ENCODE data around the gene CNP. TPM values are rescaled to one million over a fixed set of nuclear protein-coding genes. Genes with fewer than 3 reads are reported as not detected.

The CNP gene
- total RNA-seq, 1 experiment from 2014 or later, result 75.1 TPM

DNA sequence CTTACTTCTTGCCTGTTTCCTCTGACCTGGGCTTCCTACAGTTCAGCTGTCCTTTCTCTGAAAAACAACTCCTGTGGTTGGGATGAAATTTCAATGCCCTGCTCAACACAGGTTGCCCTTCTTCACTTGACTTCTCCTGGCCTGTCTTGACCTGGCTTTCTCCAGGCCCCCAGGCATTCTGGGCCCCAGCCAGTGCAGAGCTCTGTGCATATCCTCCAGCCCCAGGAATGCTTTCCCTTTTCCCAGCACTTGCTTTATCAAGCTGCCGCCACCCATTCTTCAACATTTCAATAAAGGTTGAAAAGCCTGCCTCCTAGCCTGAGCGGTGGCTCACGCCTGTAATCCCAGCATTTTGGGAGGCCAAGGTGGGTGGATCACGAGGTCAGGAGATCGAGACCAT, 25.4 kb upstream of the CNP start:
- DNase-seq (ENCODE audit: low read depth), result no peak

DNA sequence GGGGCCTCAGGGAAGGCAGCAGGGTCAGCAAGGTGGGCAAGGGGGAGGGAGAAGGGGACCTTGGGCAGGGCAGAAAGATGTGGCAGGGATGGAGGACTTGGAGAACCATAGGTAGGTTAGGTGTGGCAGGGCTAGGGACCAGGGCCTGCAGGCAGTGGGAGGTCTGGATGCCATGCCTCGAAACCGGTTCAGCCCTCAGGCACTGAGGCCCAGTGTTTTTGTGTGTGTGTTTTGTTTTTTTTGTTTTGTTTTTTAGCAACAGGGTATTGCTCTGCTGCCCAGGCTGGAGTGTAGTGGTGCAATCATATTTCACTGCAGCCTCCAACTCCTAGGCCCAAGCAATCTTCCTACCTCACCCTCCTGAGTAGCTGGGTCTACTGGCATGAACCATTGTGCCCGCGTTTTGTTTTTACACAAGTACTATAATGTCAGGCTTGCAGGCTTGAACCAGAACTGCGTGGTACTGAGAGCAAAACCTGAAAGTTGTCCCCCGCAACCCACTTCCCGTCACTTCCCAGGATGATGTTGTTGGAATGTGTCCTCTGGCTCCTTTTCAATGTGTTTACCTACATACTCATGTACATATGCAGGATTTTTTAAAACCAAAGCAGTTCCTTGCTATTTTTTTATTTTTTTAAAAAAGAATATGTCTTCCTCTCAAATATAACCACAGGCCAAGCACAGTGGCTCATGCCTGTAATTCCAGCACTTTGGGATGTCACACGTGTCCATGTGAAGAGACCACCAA, 23.8 kb upstream of the CNP start:
- DNase-seq (ENCODE audit: low read depth), result no peak

DNA sequence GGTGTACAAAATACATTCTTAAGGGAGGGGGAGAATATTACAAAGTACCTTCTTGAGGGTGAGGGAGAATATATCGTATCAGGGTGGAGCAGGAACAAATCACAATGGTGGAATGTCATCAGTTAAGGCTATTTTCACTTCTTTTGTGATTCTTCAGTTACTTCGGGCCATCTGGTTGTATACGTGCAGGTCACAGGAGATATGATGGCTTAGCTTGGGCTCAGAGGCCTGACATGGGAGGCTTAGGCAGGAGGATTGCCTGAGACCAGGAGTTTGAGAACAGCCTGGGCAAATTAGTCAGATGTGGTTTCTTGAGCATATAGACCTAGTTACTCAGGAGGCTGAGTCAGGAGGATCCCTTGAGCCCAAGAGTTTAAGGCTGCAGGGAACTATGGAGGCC, 23.1 kb upstream of the CNP start:
- DNase-seq (ENCODE audit: low read depth), result no peak

DNA sequence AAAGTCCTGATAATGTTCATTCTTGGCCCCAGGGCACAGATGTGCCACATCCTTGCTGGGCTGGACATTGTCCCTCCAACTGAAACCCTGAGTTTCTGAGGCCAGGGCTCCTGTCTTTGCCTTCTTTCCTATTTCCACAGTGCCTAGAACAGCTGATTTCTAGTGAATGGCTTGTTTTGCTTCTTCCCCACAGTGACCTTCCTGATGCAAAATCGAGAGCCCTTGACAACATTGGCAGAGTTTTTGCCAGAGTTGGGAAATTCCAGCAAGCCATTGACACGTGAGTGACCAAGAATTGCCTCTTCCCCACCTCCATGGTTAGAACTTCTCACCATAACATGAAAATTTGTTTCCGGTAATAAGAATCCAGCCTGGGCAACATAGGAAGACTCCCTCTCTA, 21.7 kb upstream of the CNP start:
- no peak for DNase-seq (ENCODE audit: low read depth)

DNA sequence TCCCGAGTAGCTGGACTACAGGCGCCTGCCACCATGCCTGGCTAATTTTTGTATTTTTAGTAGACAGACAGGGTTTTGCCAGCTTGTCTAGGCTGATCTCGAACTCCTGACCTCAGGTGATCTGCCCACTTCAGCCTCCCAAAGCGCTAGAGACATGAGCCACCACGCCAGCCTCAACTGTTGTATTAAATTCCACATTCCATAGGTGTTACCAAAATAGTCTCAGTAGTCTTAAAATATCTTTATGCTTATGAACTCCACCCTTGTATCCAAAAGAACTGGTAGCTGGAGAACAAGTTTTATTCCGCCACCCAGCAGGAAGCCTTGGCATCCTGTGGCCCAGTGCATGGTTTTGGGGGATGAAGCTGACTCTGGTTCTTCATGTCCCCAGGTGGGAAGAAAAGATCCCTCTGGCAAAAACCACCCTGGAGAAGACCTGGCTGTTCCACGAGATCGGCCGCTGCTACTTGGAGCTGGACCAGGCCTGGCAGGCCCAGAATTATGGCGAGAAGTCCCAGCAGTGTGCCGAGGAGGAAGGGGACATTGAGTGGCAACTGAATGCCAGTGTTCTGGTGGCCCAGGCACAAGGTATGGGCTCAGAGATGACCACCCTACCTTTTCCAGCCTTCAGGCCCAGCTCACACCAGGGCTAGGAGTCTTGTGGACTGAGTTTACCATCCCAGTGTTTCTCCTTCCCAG, 17.7 kb upstream of the CNP start:
- no peak for DNase-seq (ENCODE audit: low read depth)

DNA sequence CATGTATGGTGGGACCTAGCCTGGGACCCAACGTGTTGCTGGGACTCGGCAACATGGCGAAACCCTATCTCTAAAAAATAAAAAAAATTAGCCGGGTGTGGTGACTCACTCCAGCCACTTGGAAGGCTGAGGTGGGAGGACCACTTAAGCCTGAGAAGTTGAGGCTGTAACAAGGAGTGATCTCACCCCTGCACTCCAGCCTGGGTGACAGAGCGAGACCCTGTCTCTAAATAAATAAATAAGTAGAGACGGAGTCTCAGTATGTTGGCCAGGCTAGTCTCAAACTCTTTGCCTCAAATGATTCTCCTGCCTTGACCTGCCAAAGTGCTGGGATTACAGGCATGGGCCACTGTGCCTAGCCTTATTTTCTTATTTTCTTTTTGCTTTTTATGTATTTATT, 10.1 kb upstream of the CNP start:
- no peak for DNase-seq (ENCODE audit: low read depth)

DNA sequence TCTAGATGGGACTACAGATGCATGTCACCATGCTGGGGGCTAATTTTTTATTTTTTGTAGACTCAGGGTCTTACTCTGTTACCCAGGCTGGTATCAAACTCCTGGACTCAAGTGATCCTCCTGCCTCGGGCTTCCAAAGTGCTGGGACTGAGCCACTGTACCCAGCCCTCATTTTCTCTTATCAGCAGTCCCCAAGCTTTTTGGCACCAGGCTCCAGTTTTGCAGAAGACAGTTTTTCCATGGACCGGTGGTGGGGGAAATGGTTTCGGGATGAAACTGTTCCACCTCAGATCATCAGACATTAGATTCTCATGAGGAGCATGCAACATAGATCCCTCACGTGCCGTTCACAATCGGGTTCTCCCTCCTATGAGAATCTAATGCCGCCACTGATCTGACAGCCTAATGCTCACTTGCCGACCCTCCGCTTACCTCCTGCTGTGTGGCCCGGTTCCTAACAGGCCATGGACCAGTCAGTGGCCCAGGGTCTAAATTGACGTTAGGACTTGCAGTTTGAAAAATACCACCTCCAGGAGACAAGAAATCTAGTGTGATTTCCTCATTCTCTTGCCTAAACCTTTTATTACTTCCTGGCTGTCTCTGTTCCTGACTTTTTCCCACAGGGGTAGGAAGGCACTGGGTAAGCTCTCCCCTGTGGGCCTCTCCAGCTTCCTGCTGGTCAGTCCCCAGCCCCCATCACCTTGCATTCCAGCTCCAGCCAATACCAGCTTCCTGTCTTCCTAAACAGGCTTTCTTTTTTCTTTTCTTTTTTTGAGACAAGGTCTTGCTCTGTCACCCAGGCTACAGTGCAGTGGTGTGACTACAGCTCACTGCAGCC, 9.3 kb upstream of the CNP start:
- DNase-seq (ENCODE audit: low read depth), result no peak

DNA sequence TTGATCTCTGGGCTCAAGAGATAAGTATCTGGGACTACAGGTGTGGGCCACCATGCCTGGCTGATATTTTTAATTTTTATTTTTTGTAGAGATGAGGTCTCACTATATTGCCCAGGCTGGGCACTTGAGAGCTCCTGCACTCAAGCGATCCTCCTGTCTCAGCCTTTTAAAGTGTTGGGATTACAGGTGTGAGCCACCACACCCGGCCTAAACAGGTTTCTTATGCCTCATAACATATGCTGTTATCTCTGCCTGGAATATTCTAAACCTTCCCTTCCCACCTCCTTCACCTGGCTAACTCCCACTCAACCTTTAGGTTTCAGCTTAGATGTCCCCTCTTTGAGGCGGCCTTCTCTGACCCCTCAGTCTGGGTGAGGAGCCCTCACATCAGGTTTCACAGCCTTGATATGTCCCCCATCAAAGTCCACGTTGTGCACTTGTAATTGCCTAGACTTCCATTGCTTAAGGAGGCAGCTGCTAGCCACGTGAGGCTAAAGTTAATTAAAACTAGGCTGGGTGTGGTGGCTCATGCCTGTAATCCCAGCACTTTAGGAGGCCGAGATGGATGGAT, 8.6 kb upstream of the CNP start:
- DNase-seq (ENCODE audit: low read depth), result no peak

DNA sequence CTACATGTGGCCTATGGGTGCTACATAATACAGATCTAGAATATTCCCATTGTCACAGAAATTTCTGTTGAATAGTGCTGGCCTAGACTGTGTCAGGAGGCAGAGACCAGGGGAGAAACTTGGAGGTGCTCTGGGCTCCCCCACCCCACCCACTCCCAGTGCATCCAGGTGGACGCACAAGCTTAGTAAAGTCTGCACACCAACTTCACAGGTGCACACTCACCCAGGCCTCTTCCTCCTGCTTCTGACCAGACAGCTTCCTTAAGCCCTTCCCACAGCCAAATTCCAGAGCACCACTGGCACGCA, 7.6 kb upstream of the CNP start:
- no peak for DNase-seq (ENCODE audit: low read depth)

DNA sequence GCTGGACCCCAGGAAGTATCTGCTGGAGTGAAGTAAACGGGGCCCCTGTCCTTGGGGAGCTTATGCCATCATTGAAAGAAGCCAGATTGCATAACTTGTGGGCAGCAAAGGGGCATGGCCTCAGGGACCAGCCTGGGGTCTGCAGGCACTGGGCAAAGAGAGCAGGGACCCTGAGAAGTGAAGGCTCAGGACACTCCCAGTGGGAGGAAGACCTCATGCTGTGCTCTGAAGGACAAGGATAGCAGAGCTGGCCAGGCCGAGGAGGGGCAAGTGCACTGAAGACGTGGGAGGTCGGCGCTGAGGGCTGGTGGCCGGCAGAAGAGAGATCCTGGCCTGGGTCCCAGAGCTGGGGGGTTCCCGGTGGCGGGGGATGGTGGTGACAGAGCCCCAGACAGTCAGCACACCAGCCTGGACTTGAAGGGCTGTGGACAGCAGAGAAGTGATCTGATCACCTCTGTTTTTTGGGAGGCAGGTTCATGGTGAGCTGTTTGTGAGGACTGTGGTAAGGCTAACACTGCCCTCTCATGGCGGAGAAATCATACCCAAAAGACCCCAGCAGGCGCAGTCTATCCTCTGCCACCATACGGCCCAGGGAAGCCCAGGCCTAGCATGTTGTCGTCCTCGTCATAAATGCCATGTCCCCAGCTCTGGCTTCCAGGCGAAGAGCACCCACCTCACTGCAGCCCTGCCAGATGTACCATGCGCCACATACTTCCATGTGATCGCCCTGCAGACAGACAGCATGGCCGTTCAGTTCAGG, 7.1 kb upstream of the CNP start:
- DNase-seq (ENCODE audit: low read depth), result peak; percentile 24

DNA sequence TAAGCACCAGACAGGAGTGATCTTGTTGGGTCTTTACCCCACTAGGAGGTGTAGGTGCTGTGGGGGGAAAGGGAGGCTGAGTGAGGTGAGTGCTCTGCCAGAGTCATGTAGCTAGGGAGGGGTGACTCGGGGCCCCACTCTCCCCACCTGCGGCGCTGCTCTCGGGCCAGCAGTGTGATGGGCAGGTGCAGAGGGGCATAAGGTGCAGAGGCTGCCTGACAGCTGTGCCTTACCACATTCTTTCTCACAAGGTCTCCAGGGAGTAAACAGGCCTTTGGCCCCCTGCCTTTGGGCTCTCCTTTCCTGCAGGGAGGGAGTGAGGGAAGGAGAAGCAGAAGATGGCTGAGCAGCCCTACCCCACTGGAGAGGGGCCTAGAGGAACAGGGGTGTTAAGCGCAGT, 4.5 kb upstream of the CNP start:
- DNase-seq (ENCODE audit: low read depth), result peak; percentile 20

DNA sequence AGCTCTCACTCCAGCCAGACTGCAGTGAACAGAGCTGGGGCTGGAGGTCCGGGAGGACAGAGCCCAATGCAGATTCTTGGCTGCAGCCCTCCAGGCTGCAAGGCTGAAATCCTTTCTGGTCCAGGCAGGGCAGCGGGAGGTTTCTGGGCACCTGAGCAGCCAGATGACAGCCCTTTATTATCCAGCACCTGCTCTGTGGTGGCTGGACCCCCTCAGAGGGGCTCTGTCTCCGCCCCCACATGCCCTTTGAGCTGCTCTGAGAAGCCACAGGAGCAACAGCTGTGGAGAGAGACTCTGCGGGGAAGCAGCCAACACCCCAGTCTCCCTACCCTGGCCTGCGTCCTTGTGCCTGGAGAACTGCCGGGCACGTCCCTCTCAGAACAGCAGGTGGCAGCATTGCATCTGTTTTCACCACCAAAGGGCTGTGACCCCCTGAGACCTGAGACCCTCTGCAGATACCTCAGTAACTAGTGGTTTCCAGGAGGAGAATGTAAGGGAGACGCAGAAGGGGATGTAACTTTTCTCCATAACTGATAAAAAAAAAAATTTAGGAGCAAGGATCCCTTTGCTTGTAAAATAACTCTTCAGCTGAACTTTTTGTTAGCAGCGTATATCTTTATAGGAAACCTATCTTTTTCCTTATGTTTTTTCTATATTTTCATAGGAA, 3.7 kb upstream of the CNP start:
- DNase-seq (ENCODE audit: low read depth), result peak; percentile 83

DNA sequence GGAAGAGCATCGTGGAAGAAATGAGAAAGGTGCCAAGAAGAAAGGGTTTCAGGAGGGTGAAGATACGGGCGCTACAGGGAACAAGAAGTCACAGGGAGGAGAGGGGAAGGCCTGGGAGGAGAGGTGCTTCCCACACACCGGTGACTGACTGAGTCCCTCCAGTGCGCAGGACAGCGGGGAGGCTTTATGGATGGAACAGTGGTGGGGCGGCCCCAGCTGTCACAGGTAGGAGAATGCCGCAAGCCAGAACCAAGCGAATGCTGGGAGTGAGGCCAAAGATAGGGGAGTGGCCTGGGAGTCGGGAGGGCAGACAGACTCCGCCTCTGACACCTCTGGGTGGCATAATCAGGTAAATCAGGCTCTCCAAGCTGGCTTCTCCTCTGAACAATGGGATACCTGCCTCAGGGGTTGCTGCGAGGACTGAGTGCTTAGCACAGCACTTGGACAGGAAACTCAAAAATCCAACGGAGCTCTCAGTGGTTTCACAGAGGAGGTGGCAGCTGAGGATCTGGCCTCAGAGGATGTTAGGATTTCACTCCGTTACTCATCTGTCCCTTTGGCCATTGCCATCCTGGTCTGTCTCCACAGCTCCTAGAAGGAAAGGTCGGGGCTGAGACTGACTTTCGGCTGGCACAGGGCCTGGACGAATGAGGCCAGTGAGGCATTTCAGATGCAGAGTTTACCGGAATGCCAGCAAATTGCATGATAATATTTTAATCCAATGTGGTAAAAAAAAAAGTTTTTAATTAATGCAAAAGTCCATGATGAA, 717 bp upstream of the CNP start:
- DNase-seq (ENCODE audit: low read depth), result peak; percentile 48

DNA sequence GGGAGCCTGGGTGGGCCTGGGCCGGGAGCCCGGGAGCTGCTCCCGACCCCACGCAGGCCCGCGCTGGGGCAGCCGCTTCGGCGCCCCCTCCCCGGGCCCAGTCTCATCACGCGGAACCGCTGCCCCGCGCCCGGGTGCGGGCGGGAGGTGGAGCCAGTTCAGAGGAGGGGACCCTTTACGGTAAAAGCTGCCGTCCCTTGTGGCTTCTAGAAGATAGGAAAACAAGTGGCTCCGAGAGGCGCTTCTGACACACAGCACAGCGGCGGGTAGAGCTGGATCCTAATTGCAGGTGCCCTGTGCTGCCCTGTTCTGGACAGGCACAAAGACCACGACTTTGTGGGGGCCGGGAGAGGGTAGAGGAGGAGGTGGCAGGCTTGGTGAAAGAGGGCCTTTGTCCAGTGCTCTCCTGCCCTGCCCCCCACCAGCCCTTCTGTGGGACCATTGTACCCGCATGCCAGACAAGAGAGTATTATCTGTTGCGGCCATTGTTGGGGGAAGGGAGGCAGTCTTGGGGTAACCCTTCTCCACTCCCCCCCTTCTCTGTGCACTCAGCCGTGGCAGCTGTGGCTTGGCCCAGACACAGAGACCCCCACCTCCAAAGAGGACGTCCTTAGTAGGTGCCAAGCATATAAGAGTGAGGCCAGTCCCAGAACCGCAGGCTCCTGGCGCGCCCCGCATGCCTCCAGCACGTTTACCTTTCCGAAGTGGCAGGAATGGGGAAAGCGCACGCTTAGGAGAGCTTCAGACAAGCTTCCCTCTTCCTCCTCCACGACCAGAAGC, 736 bp downstream of the CNP start:
- peak; percentile 22 for DNase-seq (ENCODE audit: low read depth)

DNA sequence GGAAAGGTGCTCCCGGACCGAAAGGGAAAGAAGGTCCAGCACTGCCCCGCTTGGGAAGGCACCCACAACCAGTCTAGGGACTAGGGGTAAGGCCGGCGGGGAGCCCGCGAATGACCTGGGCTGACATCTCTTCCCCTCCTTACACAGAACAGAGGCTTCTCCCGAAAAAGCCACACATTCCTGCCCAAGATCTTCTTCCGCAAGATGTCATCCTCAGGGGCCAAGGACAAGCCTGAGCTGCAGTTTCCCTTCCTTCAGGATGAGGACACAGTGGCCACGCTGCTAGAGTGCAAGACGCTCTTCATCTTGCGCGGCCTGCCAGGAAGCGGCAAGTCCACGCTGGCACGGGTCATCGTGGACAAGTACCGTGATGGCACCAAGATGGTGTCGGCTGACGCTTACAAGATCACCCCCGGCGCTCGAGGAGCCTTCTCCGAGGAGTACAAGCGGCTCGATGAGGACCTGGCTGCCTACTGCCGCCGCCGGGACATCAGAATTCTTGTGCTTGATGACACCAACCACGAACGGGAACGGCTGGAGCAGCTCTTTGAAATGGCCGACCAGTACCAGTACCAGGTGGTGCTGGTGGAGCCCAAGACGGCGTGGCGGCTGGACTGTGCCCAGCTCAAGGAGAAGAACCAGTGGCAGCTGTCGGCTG, 1.5 kb downstream of the CNP start:
- DNase-seq (ENCODE audit: low read depth), result no peak

DNA sequence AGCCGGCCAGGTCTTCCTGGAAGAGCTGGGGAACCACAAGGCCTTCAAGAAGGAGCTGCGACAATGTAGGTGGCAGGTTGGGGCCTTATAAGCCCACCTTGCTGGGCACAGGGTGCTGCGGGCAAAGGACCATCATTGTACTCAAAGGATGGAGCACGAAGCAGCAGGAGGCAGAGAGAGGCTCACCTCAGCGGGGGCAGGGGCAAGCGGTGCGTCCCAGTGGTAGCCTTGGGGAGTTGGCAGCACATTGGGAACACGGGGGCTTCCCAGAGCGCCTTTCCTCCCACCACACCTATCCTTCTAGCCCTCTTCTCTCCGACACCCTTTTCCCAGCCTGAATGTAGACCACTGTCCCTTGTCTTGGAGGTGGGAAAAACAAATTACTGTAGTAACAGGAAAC, 2.1 kb downstream of the CNP start:
- DNase-seq (ENCODE audit: low read depth), result no peak

DNA sequence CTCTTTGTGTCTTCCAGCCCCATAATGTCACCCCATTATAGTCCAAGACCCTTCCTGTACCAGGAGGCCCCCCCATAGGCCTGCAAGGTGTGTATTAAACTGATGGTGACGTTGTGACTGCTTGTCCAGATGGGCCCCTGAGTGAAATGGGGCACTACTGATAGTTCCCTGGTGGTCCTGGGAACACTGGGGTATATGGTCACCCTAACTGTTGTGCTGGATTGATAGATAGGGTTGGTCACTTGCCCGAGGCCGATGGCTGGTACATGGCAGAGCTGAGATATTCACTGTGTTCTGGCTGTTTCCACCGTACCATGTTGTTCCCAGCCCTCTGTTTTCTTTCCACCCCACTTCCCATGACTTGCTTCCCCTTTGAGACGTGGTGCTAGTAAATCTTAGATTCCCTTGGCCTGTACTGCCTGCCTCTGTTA, 4.3 kb downstream of the CNP start:
- DNase-seq (ENCODE audit: low read depth), result no peak

DNA sequence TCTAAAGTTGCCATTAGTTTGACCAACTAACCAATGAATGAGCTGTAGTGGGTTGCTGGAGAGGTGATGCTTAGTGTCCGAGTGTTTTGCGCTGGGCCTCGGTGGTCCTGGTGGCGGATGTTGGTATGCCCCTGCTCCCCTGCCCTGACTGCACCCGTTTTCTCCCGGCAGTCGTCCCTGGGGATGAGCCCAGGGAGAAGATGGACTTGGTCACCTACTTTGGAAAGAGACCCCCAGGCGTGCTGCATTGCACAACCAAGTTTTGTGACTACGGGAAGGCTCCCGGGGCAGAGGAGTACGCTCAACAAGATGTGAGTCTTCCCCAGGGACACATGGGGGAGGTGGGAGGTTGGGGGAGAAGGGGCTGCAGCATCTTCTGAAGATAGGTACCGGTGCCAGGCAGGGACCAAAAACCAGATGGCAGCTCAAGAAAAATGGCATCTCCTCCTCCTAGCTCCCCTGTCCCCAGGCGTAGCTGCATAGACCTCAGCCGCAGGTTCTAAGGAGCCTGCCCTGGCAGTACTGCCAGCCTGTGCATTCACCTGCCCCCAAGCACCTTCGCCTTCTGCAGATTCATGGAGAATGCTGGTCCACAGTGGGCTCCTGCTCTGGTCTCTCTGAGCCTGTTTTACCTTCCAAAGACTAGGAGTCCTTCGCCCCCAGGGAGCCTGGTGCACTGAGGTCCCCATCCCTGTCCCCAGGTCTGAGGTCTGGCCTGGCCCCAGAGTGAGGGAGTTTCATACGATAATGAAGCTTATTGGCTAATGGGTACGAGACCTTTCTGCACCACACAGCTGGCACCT, 5.3 kb downstream of the CNP start:
- DNase-seq (ENCODE audit: low read depth), result no peak

Data from LHCN-M2 (cell line).